AG09309 (cell line): ENCODE data around the gene CAV3.

Experiments
- DNase-seq: peaks from one replicate; pipeline ENCODE4 v3.0.0-alpha.2; 2010; ENCODE audit warnings: low read depth
- H3K4me3 ChIP-seq: 2 replicates; pipeline ENCODE4 v1.5.1; 2011; ENCODE audit warnings: mild to moderate bottlenecking, low read depth, low read length, moderate library complexity; ENCODE audit not compliant: control insufficient read depth
- TF ChIP-seq, protein P1 (sequence below): IDR thresholded peaks from 2 replicates; pipeline ENCODE4 v1.5.1; 2011; ENCODE audit warnings: mild to moderate bottlenecking, low read depth, low read length, inconsistent platforms; ENCODE audit not compliant: insufficient read depth, control insufficient read depth; ENCODE audit errors: missing control alignments

Gene CAV3

DNA sequence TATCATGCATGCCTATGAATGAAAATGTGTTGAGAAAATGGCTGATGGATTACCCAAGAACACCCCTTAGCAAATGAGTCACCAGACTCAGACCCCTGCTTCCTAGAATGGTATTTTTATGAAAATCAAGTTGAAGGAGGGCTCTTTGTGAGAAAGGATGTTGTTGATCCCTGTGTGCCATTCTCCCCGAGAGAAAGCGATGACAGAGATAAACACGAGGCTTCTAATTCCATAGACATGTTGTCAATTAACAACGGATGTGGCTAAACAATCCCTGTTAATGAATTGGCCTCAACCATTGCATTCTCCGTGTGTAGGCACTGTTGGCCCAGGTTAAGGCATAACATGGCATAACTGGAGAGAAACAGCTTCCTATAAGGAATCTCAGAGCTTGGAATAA is 41.6 kb downstream of the CAV3 start:
- no peak overlapping the region for H3K4me3 ChIP-seq
- TF ChIP-seq, protein P1, sequence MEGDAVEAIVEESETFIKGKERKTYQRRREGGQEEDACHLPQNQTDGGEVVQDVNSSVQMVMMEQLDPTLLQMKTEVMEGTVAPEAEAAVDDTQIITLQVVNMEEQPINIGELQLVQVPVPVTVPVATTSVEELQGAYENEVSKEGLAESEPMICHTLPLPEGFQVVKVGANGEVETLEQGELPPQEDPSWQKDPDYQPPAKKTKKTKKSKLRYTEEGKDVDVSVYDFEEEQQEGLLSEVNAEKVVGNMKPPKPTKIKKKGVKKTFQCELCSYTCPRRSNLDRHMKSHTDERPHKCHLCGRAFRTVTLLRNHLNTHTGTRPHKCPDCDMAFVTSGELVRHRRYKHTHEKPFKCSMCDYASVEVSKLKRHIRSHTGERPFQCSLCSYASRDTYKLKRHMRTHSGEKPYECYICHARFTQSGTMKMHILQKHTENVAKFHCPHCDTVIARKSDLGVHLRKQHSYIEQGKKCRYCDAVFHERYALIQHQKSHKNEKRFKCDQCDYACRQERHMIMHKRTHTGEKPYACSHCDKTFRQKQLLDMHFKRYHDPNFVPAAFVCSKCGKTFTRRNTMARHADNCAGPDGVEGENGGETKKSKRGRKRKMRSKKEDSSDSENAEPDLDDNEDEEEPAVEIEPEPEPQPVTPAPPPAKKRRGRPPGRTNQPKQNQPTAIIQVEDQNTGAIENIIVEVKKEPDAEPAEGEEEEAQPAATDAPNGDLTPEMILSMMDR = no peak
- no peak for DNase-seq

DNA sequence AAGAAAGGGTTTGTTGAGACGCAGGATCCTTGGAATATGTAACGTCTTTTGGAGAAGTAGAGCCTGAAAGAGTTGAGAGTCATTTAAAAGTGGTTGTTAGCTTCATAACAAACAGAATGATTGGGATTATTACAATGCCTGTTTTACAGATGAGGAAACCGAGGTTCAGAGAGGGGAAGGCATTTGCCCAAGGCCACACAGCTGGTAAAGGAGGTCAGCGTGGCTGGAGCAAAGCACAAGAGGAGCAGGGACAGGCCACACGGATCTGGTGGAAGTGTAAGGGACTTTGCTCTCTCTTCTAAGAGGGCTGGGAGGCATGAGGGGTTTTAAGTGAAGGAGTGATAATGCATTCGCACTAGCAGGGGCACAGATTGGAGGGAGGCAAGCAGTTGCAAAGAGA is 42.0 kb downstream of the CAV3 start:
- TF ChIP-seq, protein P1 = no peak
- H3K4me3 ChIP-seq = no peak overlapping the region
- DNase-seq = no peak

DNA sequence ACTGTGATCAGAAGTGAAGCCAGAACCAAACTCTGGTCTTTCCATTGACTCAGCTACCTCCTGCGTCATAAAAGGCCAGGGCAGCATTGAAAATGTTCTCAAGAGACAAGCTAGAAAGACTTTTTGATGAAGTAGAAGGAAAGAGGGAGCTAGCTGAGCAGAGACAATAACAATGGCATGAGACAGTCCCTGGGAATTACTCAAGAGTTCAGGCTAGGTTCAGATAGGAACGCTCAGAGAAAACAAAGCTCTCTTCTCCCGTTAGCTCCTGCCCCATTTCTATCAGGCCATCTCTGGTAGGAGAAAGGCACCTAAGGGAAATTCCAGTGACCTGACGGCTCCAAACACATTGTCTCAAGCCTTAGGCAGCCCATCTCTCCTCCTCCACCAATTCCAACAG is 42.8 kb downstream of the CAV3 start:
- TF ChIP-seq, protein P1 = no peak
- no peak for DNase-seq
- H3K4me3 ChIP-seq = no peak overlapping the region

DNA sequence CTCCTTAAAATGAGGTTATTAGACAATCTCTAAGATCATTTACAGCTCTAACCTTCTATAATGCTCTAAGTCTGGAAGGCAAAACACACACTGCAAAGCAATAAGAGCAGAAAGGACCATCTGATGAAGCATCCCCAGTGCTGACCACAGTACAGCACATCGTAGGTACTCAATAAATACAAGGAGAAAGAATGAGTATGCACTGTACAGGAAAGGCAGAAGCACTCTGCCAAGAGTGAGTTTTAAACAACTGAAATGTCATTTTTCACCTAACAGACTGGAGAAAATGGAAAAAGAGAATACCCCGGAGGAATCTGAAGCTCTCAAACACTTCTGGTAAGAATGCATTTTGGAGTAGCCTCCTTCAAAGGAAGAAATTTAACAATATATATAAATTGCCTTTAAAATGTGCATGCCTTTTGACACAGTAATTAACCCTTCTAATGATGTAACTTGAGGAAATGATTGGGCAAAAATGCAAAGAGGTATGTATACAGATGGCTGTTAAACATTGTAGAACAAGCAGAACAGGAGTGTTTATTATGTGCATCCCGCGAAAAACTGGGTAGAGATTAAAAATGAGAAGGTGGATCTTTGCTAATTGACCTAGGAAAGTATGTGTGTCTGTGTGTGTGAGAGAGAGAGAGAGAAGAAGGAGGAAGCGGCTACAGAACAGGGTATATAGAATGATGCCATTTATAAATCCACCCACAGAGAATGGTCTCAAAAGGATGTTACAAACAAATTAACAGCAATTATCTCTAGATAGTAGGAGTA is 43.8 kb downstream of the CAV3 start:
- TF ChIP-seq, protein P1 = no peak
- no peak overlapping the region for H3K4me3 ChIP-seq
- DNase-seq = no peak

DNA sequence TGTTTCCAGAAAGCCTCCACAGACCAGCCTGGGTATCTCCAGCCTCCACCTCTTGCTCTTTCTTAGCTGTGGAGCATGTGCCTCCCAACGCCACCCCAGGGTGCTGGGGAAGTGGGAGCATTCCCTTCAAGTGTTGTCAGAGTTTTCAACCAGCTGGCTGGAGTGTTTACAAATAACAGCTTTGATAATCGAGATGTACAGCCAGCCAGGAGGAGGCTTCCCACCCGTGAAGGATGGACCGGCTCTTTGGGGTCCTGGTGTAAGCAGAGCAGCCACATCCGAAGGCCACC is 44.3 kb downstream of the CAV3 start:
- TF ChIP-seq, protein P1 = no peak
- no peak for DNase-seq
- H3K4me3 ChIP-seq = no peak overlapping the region

DNA sequence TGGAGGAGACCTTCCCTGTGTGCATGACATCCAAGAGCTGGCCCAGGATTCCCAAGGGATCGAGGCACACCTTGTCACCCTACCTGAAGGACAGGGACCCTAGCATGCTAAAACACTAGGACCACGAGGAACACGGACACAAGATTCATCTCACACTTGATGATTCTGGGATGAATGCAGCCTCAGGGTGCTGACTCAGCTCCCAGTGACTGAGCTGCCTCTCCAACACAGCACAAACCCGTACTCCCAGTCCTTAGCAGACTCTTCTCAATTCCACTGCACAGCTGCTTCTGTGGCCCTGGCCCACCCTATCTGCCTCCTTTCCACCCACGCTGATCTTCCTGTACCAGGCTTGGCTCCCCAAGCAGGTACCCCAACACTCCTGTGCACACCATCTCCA is 44.9 kb downstream of the CAV3 start:
- DNase-seq = no peak
- TF ChIP-seq, protein P1 = no peak

More for the DNA sequence above, 44.9 kb downstream of the CAV3 start:
- H3K4me3 ChIP-seq = no peak overlapping the region
